ENCODE data around the gene PTPA.

DNA sequence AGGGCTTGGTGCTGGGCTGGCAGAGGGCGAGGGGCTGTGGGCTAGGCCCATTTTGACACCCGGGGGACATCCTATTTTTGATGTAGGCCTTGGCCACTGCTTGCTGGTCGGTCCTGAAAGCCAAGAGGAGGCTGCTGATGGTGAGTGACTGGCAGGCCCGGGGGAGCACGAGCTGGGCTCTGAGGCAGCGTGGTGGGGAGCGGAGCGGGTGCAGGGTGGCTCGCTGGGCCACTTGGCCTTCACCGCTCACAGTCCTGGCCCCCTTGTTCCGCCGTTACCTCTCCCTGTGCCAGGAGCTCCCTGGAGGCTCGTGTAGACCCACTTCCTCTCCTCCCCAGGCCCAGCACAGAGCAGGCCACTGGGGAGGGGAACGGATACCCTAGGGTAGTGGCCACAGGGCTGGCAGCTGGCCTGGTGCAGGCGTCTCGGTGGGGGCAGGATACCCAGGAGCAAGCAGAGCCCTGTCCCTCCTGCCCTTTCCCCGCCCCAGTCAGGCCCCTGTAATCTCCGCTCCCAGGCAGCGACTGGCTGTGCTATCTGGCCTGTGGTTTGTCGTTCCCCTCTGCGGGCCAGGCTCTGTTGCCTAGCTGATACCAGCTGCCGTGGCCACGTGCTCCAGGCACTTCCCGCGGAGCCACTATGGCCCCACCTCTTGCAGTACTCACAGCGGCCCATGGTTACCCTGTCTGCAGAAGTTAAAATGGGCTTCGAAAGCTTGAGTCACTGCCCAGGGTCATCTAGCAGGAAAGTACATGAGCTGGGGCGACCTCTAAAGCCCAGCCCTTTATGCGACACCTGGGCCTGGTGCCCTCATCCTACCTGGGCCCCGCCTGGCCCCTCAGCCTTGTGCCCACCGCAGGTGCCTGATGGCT is 42.0 kb upstream of the PTPA start:
- TF ChIP-seq POLR2A (IDR thresholded peaks at IDR 0.05) = no peak
- TF ChIP-seq, protein P1, sequence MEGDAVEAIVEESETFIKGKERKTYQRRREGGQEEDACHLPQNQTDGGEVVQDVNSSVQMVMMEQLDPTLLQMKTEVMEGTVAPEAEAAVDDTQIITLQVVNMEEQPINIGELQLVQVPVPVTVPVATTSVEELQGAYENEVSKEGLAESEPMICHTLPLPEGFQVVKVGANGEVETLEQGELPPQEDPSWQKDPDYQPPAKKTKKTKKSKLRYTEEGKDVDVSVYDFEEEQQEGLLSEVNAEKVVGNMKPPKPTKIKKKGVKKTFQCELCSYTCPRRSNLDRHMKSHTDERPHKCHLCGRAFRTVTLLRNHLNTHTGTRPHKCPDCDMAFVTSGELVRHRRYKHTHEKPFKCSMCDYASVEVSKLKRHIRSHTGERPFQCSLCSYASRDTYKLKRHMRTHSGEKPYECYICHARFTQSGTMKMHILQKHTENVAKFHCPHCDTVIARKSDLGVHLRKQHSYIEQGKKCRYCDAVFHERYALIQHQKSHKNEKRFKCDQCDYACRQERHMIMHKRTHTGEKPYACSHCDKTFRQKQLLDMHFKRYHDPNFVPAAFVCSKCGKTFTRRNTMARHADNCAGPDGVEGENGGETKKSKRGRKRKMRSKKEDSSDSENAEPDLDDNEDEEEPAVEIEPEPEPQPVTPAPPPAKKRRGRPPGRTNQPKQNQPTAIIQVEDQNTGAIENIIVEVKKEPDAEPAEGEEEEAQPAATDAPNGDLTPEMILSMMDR (IDR thresholded peaks at IDR 0.05) = no peak
